ENCODE measurements around the gene ADARB2. TPM values are rescaled to one million over a fixed set of nuclear protein-coding genes. Genes with fewer than 3 reads are reported as not detected.

The ADARB2 gene
- total and polyA plus RNA-seq, 4 donors: 0.55 to 0.70 (median 0.59) TPM; not detected in 1

- H3K4me3 ChIP-seq (ENCODE audit: low read depth in 1 of 3, low read length in 3 of 3): no peak overlapping the region
- TF ChIP-seq YY1 (IDR thresholded peaks at IDR 0.05) (no peak), JUND (IDR thresholded peaks at IDR 0.05) (no peak), SP1 (IDR thresholded peaks at IDR 0.05) (no peak), CTCF (IDR thresholded peaks at IDR 0.05; ENCODE audit: low read depth, low read length, missing input control) (no peak), ATF3 (IDR thresholded peaks at IDR 0.05) (no peak)
Measured at GRCh38 chr10:1595726-1596125, 141.6 kb downstream of the ADARB2 start.

GRCh38 chr10:1595242-1595600, 142.1 kb downstream of the ADARB2 start:
- WGBS: 76% methylated on average over 6 of the region's 6 CpGs
- DNase-seq (ENCODE audit: low spot score): peak; percentile 14

More at GRCh38 chr10:1595726-1596125, 141.6 kb downstream of the ADARB2 start:
- Histone ChIP-seq H3K27ac (ENCODE audit: low read depth in 1 of 2, low read length in 2 of 2) (no peak overlapping the region), H3K9ac (ENCODE audit: low read depth in 1 of 2, low read length in 2 of 2) (no peak overlapping the region), H3K36me3 (ENCODE audit: control insufficient read depth in 4 of 4, insufficient read depth in 3 of 4, low read depth in 1 of 4, low read length in 3 of 4) (no peaks in the 10 kb centered on the region), H3K9me3 (ENCODE audit: control insufficient read depth in 4 of 4, low read length in 3 of 4) (peaks cover 0 to 4% (median 0%) of the 10 kb centered on the region in 4 donors), H3K4me1 (ENCODE audit: control insufficient read depth in 4 of 4, insufficient read depth in 4 of 4, low read length in 3 of 4) (no peaks in the 10 kb centered on the region), H3K27me3 (ENCODE audit: control insufficient read depth in 4 of 4, insufficient read depth in 4 of 4, low read length in 3 of 4) (no peaks in the 10 kb centered on the region)
- 83% methylated on average over 5 of the region's 5 CpGs for WGBS
- DNase-seq (ENCODE audit: low spot score): peak; percentile 10

More at GRCh38 chr10:1595242-1595600, 142.1 kb downstream of the ADARB2 start:
- no peaks in the 10 kb centered on the region for H3K4me1 ChIP-seq (ENCODE audit: control insufficient read depth in 4 of 4, insufficient read depth in 4 of 4, low read length in 3 of 4)
- peaks cover 0 to 4% (median 0%) of the 10 kb centered on the region in 4 donors for H3K9me3 ChIP-seq (ENCODE audit: control insufficient read depth in 4 of 4, low read length in 3 of 4)
- no peaks in the 10 kb centered on the region for H3K36me3 ChIP-seq (ENCODE audit: control insufficient read depth in 4 of 4, insufficient read depth in 3 of 4, low read depth in 1 of 4, low read length in 3 of 4)
- no peak for TF ChIP-seq GABPA (IDR thresholded peaks at IDR 0.05 in 1 of 2, conservative IDR thresholded peaks at IDR 0.05 in 1 of 2)
- TF ChIP-seq TAF1 (conservative IDR thresholded peaks at IDR 0.05): no peak
- no peak for TF ChIP-seq ATF3 (IDR thresholded peaks at IDR 0.05)
- no peak for TF ChIP-seq HNF4G (IDR thresholded peaks at IDR 0.05)
- no peak for TF ChIP-seq RXRA (IDR thresholded peaks at IDR 0.05)
- no peak for TF ChIP-seq JUND (IDR thresholded peaks at IDR 0.05)
- TF ChIP-seq FOXA1 (IDR thresholded peaks at IDR 0.05): no peak
- TF ChIP-seq ZBTB33 (IDR thresholded peaks at IDR 0.05): no peak
- no peak for TF ChIP-seq RAD21 (IDR thresholded peaks at IDR 0.05)
- TF ChIP-seq EGR1 (IDR thresholded peaks at IDR 0.05; ENCODE audit: low read depth in 2 of 2): no peak
- TF ChIP-seq SP1 (IDR thresholded peaks at IDR 0.05): no peak
- no peak overlapping the region for H3K27ac ChIP-seq (ENCODE audit: low read depth in 1 of 2, low read length in 2 of 2)
- H3K9ac ChIP-seq (ENCODE audit: low read depth in 1 of 2, low read length in 2 of 2): no peak overlapping the region
- no peak overlapping the region for H3K4me3 ChIP-seq (ENCODE audit: low read depth in 1 of 3, low read length in 3 of 3)
- H3K27me3 ChIP-seq (ENCODE audit: control insufficient read depth in 4 of 4, insufficient read depth in 4 of 4, low read length in 3 of 4): no peaks in the 10 kb centered on the region
